NOMO-1 (cell line): ENCODE measurements around the gene ID1.
"Not testable (repeated sequence)": the region's sequence is repeated elsewhere in the genome, so short reads cannot be mapped to it uniquely, and the experiment has no call there.

Source experiments
- DNase-seq, 2 experiments: peaks; one replicate each; lab custom pipeline; 2025; ENCODE audit not compliant: unreplicated experiment in 2 of 2; lab: John Stamatoyannopoulos, UW

ID1 gene

DNA sequence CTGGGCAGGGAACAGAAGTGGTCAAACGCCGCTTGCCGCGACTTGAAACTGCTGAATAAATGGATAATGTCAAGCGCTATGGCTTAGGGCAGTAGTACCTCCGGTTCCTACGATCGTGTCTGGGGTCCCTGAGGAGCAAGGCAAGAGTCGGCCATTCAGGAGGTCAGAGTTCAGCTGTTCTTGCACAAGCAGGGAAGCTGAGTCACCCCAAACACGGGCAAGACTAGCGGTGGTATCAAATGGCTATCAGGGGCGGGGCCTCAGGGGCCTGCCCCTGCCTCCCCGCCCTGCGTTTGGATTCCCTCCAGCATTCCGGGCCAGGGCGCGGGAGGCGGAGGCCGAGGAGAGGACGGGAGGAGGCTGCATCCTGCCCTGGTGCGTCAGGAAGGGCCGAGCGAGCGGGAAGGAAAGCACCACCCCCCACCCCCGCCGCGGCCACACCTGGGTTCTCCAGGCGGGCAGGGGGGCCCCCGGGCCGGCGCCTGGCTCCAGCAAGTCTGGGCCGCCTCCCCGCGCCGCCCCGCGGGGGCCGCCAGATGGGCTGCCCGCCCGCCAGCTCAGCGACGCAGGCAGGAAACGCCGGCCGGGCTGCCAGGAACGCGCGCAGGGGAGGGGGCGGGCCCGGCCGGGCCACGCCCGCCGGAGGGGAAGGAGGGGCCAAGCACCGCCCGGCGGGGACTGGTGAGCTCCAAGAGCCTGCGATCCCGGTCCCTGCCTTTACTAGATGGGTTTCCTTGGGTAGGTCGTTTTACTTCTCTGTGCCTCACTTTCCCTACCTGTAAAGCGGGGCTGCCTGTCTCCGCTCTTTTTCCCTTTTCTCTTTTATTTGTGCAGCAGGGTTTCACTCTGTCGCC is 32.2 kb upstream of the ID1 start:
- peak; percentile 89 to 95 for DNase-seq

DNA sequence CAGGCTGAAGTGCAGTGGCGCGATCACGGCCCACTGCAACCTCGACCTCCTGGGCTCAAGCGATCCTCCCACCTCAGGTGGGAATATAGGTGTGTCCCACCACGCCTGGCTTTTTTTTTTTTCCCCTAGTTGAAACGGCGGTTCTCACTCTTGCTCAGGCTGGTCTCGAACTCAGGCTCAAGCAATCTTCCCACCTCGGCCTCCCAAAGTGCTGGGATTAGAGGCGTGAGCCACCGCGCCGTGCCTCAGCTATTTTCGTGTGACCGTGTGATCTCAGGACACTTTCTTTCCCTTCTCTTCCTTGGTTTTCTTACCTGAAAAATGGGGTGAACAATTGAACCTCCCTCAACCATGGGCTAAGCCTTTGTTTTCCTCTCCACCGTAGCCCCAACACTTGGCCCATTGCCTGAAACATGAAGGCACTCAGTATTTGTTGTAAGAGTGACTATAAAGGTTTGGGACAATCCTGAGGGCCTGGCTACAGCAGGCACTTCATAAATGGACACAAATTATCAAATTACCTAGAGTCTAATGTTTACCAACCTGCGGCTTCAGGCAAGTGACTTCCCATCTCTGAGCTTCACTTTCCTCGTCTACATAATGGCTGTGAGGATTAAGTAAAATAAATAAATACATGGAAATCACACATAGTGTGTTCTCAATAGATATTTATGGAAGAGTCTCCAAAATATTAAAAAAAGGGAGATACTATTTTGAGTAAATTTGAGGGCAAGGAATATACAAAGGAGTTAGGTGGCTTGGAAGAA is 31.4 kb upstream of the ID1 start:
- no peak for DNase-seq

DNA sequence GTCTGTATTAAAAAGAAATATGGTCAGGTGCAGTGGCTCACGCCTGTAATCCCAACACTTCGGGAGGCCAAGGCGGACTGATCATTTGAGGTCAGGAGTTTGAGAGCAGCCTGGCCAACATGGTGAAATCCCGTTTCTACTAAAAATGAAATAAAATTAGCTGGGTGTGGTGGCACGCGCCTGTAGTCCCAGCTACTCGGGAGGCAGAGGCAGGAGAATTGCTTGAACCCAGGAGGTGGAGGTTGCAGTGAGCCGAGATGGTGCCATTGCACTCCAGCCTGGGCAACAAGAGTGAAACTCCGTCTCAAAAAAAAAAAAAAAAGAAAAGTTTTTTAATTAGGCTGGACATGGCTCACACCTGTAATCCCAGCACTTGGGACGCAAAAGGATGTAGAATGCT is 30.1 kb upstream of the ID1 start:
- not testable (repeated sequence) for DNase-seq

DNA sequence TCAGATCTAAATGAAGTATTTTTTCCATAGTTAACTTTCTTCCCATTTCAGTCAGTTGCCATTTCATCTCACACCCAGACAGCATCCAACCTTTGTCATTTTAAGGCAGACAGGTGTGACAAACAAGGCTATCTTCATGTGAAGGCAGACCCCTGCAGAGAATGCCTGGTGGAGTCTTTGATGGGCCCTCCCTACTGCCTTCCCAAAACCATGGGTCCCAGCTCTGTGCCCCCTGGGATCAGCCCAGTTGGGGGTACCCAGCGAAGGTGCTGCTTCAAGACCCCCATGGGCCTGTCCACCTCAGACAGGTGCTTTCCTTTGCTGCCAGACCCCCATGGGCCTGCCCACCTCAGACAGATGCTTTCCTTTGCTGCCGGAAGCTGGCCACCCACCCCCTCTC is 28.3 kb upstream of the ID1 start:
- no peak for DNase-seq

DNA sequence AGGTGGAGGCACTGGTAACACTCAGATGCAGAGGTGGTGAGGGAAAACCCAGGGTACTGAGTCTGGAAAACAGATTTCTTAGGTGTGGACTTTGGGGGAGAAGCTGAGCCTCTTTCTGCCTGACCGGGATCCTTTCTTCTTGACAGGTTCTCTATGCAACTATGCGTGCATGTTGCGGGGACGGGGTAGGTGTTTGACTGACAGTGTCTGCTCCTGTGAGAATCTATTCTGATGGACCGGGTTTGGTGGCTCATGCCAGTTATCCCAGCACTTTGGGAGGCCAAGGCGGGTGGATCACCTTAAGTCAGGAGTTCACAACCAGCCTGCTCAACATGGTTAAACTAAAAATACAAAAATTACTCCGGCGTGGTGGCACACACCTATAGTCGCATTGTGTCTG is 27.9 kb upstream of the ID1 start:
- DNase-seq, result no peak

DNA sequence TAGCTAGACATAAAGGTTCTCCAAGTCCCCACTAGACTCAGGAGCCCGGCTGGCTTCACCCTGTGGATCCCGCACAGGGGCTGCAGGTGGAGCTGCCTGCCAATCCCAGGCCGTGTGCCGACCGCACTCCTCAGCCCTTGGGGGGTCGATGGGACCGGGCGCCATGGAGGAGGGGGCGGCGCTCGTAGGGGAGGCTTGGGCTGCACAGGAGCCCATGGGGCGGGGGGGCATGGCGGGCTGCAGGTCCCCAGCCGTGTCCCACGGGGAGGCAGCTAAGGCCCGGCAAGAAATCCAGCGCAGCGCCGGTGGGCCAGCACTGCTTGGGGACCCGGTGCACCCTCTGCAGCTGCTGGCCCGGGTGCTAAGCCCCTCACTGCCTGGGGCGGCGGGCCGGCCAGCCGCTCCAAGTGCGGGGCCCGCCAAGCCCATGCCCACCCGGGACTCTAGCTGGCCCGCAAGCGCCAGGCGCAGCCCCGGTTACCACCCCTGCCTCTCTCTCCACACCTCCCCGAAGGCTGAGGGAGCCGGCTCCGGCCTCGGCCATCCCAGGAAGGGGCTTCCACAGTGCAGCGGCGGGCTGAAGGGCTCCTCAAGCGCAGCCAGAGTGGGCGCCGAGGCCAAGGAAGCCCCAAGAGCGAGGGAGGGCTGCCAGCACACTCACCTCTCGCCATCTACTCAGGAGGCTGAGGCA is 26.5 kb upstream of the ID1 start:
- DNase-seq, result no peak

DNA sequence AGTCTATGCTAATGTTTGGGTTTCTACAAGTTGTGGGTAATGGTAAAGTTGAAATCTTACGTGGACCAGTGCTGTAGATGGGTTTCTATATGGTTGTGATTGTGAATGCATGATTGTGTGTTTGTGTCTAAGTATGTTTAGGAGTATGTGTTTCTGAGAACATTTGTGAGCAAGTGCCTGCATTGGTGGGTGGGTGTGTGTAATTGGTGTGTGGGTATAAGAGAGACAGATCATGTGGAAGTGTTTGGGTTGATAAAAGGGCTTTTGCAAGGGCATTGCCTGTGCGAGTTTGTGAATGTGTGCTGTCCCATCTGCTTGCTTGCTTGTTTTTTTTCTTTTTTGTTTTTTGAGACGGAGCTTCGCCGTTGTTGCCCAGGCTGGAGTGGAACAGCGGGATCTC is 25.8 kb upstream of the ID1 start:
- DNase-seq, result no peak

DNA sequence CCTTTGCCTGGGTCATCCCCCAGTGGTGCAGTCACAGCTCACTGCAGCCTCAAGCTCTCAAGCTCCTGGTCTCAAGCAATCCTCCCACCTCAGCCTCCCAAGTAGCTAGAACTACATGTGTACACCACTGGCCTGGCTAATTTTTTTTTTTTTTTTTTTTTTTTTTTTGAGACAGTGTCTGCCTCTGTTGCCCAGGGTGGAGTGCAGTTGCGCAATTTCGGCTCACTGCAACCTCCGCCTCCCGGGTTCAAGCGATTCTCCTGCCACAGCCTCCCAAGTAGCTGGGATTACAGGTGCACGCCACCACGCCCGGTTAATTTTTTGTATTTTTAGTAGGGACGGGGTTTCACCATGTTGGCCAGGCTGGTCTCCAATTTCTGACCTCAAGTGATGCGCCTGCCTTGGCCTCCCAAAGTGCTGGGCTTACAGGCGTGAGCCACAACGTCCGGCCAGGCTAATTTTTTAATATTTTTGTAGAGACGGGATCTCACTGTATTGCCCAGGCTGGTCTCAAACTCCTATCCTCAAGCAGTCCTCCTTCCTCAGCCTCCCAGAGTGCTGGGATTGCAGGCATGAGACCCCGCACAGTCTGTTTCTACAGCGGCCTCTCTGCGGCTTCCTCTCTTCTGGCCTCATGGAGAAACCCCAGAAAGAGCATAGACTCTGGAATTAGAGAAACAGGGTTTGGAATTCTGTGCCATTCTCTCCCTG is 25.0 kb upstream of the ID1 start:
- not testable (repeated sequence) for DNase-seq

DNA sequence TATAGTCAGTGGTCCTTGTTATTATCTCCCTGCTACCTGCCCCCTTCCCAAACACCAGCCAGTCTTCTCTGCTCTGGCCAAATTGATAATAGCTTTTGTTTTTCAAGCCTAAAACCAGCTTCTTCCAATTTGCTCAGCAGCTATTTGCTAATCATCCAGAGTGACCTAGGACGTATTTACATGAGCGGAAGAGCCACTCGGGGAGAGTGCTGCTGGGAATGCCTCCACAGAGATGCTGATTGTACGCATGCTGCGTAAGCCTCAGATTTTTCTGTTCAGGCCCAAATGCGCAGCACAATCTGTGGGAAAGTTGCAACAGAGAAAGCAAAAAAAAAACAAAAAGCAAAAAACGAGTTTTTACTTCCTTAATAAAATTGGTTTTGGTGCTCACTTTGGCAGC is 24.4 kb upstream of the ID1 start:
- DNase-seq, result no peak

DNA sequence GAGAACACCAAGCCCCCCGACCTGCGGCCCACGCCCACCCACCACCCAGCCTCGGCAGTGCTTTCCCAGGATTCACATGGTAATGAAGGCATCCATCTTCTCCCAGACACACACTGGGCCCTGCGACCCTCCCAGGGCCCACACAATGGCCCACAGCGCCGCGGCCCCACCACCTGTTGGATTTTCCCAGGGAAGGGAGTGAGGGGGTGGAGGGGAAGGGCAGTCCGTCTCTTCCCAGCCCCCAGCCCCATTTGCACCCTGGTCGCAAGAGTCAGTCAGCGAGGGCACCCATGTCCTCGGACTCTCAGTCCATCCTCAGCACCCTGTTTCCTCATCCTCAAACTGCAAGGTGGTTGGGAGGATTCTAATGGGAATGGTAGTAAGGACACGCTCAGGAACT is 23.7 kb upstream of the ID1 start:
- DNase-seq, result no peak

DNA sequence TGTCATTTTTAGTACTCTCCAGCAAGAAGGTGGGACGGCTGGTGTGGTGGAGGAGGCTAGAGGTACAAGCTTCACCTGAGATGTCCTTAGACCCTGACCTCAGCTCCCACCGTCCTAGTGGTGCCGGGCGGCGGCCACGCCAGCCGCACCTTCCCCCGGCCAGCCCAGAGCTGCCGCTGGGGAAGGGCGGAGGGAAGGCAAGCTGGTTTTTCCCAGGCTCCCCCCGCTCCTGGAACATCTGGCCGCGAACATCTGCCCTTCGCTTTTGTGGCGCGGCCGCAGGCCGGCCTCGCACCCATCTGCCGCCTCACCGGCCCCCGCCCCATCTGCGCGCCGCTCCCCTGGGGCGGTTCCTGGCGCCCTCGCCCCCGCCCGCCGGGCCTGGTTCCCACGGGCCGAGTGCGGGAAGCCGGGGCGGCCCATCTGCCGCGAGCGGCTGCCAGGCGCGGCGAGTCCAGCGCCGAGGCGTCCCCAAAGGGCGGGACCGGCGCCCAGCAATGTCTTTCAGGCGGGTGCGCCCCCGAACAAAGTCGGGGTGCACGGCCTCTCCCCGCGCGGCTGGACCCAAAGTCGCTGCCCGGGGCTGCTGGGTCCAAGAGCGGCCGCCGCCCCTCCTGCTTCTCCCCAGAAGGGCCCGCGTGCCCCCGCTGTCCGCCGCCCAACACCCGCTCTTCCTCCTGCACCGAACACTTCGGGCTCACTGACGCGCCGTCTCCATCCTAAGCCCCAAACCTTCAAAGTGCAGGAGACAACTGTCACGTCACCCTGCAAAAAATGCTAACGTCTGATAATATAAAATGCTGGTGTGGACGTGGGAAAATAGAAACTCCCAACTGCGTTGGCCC is 17.3 kb upstream of the ID1 start:
- no peak for DNase-seq

DNA sequence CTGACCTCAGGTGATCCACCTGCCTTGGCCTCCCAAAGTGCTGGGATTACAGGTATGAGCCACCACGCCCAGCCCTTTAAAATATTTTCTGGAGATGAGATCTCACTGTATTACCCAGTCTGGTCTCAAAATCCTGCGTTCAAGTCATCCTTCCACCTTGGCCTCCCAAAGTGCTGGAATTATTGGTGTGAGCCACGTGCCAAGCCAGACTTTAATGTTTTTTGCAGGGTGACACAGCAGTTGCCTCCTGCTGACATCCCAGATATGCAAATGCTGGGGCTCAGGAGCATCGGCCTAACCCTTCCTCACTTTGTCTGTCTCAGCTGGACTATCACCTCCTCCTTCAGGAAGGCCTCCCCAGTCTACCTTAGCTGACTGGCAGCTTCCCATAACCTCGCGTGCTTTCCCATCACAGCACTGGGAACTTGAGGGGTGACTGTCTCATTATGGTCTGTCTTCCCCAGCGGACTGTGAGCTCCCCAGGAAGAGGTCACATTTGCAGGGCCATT is 14.3 kb upstream of the ID1 start:
- DNase-seq, result no peak

DNA sequence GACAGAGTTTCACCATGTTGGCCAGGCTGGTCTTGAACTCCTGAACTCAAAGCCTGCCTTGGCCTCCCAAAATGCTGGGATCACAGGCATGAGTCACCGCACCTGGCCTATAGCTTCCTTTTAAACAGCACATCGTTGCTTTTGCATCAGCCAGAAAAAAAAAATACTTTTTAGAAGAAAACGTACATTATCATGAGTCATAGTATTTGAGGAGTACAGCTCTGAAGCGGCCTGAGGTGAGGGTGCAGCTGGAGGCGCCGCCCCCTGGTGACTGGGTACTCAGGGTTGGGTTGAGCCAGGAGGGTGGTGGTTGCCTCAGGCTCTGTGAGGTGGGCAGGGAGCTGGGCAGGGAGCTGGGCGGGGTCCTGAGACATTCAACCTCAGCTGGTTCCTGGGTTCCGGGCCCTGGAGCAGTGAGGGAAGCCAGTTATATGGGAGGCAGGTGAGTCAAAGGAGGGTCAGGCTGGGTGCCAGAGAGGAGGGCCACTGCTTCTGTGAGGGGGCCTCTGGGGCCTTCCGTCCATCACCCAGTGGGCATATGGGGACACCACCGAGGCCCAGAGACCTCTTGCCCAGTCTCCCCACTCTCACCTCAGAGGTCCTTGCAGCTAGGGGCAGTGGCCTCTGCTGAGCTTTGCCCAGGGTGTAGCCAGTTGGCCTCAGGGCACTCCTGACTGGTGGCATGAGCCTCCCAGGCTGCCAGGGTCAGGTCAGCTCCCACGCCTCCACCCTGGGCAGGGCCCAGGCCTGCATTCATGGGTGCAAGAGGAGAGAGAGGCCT is 11.7 kb upstream of the ID1 start:
- DNase-seq, result no peak

DNA sequence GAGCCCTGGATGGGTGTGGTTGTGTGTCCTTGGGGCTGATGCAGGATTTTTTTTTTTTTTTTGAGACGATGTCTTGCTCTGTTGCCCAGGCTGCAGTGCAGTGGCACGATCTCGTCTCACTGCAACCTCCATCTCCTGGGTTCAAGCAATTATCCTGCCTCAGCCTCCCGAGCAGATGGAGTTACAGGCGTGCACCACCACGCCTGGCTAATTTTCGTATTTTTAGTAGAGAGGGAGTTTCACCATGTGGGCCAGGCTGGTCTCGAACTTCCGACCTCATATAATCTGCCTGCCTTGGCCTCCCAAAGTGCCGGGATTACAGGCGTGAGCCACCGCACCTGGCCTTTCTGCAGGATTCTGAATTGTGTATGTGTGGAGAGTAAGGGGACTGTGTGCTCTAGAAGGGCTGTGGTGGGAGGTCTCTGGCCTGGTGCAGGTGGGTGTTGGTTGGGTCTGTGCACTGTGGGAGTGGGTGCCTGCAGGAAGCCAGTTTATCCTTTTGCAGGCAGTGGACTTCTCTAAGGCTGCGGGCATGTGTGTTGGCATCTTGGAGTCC is 11.0 kb upstream of the ID1 start:
- DNase-seq, result no peak

DNA sequence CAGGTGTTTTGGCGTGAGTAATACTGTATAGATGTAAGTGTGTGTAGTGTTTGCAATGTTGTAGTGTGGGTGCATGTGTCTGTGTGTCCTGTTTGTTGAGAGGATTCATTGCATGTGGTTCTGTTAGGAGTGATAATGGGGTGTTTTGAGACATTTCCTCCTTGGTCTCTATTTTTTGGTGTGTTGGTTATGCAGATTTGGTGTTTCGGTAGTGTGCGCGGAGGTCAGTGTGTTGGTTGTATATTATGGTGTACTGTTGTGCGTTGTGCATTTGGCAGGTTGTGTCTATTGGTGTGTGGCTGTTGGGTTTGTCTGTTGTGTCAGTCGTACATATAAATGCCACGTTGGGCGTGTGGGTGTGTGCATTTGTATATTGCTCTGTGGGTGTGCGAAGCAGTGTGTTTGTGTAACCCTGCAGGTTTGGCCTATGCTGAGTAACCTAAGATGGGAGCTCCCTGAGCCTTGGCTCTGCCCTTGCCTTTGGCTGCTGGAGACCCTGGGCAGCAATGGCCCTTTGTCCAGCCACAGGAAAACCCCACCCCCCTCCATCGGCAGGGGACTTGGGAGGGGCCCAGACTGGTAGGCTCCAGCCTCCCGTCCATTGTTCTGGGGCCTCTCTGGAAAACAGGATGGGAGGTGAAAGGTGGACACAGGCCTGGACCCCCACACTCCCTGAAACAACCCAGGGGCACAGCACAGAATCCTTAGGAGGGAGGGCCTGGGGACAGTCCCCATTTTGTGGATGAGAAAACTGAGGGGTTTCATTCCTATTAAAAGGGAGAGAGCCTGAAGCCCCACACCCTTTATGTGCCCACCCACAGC is 10.3 kb upstream of the ID1 start:
- no peak for DNase-seq

DNA sequence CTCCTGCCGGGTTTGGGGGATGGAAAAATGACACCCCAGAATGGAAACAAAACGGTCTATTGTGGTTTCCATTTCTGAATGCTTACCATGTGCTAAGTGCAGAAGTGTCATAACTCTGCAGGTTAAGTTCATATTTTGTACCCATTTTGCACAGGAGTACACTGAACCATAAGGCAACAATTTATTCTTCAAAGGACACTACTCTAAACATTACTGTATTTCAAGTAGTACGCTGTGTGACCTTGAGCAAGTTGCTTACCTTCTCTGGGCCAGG is 9.8 kb upstream of the ID1 start:
- no peak for DNase-seq

DNA sequence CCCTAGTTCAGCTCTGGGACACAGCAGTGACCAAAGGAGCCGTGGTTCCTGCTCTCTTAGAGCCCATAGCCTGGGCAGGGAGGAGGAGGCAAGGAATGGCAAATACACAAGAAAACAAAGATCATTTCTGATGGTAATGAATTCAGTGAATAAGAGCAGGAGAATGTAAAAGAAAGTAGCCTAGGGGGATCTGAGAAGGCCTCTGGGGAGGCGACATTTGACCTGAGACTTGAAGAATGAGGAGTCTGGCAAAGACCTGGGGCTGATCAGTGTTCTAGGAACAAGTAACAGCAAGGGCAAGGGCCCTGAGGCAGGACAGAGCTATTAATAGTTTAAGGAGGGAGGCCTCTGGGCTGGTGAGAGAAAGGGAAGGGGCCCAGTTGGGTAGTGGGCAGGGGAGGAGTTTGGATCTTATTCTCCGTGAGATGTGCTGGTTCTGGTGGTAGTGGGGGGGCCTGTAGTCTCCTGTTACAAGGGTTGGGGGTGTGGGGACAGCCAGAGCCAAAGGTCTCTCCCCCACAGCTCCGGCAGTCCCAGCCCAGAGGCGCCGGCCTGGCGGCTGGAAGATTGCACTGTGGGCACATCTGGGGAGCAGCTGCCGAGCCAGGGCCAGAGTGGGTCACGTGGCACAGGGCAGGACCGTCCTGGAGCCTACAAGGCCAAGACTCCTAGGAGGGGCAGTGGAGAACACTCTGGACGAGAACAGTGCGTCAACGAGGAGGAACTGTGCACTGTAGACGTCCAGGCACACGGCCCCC is 9.3 kb upstream of the ID1 start:
- no peak for DNase-seq

DNA sequence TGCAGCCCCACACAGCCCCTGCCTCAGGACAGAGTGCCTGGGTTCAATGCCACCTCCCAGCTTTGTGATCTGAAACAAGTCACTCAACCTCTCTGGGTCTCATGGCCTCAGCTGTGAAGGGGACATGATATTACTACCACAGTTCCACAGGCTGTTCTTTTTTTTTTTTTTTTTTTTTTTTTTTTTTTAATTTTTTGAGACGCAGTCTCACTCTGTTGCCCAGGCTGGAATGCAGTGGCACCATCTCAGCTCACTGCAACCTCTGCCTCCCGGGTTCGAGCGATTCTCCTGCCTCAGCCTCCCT is 8.7 kb upstream of the ID1 start:
- not testable (repeated sequence) for DNase-seq
